ENCODE results near the gene AKAP8. TPM values are rescaled to one million over a fixed set of nuclear protein-coding genes. Genes with fewer than 3 reads are reported as not detected.

AKAP8 gene
- total and polyA plus RNA-seq, 4 donors = 15.0 to 43.4 (median 19.7) TPM

- 95 to 96% methylated on average over 35 of the region's 35 CpGs for WGBS, 2 donors
- no peak for TF ChIP-seq CTCF (IDR thresholded peaks at IDR 0.05; ENCODE audit: control extremely low read depth, extremely low read depth)
- Histone ChIP-seq H3K27ac (ENCODE audit: low read depth in 1 of 2, low read length in 1 of 2) (no peak overlapping the region), H3K27me3 (ENCODE audit: control insufficient read depth in 3 of 3, insufficient read depth in 3 of 3, low read length in 2 of 3) (no peaks in the 10 kb centered on the region), H3K4me1 (ENCODE audit: control insufficient read depth in 5 of 5, insufficient read depth in 5 of 5, low read length in 5 of 5) (peaks cover 0 to 3% (median 0%) of the 10 kb centered on the region in 5 donors), H3K36me3 (ENCODE audit: control insufficient read depth in 4 of 4, insufficient read depth in 4 of 4, low read length in 4 of 4) (peaks cover 11 to 76% (median 47%) of the 10 kb centered on the region in 4 donors), H3K9ac (ENCODE audit: insufficient read depth in 1 of 2, low read length in 2 of 2) (no peak overlapping the region), H3K9me3 (ENCODE audit: control insufficient read depth in 4 of 4, insufficient read depth in 3 of 4, low read length in 3 of 4) (no peaks in the 10 kb centered on the region), H3K4me3 (no peak overlapping the region)
- ATAC-seq (ENCODE audit: insufficient read depth, low FRiP score) (no peak), DNase-seq (no peak)
Observed at GRCh38 chr19:15368798-15369593, 10.6 kb downstream of the AKAP8 start.

GRCh38 chr19:15368051-15368632, 11.4 kb downstream of the AKAP8 start:
- no peak for DNase-seq
- no peak overlapping the region for H3K4me3 ChIP-seq
- H3K4me1 ChIP-seq (ENCODE audit: control insufficient read depth in 5 of 5, insufficient read depth in 5 of 5, low read length in 5 of 5) = no peaks in the 10 kb centered on the region
- TF ChIP-seq CTCF (IDR thresholded peaks at IDR 0.05; ENCODE audit: control extremely low read depth, extremely low read depth) = no peak
- H3K9ac ChIP-seq (ENCODE audit: insufficient read depth in 1 of 2, low read length in 2 of 2) = no peak overlapping the region
- no peak for ATAC-seq (ENCODE audit: insufficient read depth, low FRiP score)
- peak overlapping the region in 1 of 2 donors; percentile 56 for H3K27ac ChIP-seq (ENCODE audit: low read depth in 1 of 2, low read length in 1 of 2)
- no peaks in the 10 kb centered on the region for H3K9me3 ChIP-seq (ENCODE audit: control insufficient read depth in 4 of 4, insufficient read depth in 3 of 4, low read length in 3 of 4)
- H3K36me3 ChIP-seq (ENCODE audit: control insufficient read depth in 4 of 4, insufficient read depth in 4 of 4, low read length in 4 of 4) = peaks cover 11 to 68% (median 45%) of the 10 kb centered on the region in 4 donors
- H3K27me3 ChIP-seq (ENCODE audit: control insufficient read depth in 3 of 3, insufficient read depth in 3 of 3, low read length in 2 of 3) = no peaks in the 10 kb centered on the region
- whole genome bisulfite sequencing, 2 donors = 95 to 97% methylated on average over 24 of the region's 24 CpGs

- ATAC-seq (ENCODE audit: insufficient read depth, low FRiP score) = no peak
- Histone ChIP-seq H3K4me1 (ENCODE audit: control insufficient read depth in 5 of 5, insufficient read depth in 5 of 5, low read length in 5 of 5) (no peaks in the 10 kb centered on the region), H3K27ac (ENCODE audit: low read depth in 1 of 2, low read length in 1 of 2) (peak overlapping the region in 1 of 2 donors; percentile 56), H3K27me3 (ENCODE audit: control insufficient read depth in 3 of 3, insufficient read depth in 3 of 3, low read length in 2 of 3) (no peaks in the 10 kb centered on the region), H3K9ac (ENCODE audit: insufficient read depth in 1 of 2, low read length in 2 of 2) (no peak overlapping the region), H3K9me3 (ENCODE audit: control insufficient read depth in 4 of 4, insufficient read depth in 3 of 4, low read length in 3 of 4) (no peaks in the 10 kb centered on the region), H3K36me3 (ENCODE audit: control insufficient read depth in 4 of 4, insufficient read depth in 4 of 4, low read length in 4 of 4) (peaks cover 11 to 62% (median 44%) of the 10 kb centered on the region in 4 donors), H3K4me3 (no peak overlapping the region)
- DNase-seq = no peak
- 87 to 96% methylated on average over 3 of the region's 3 CpGs for WGBS, 2 donors
- TF ChIP-seq CTCF (IDR thresholded peaks at IDR 0.05; ENCODE audit: control extremely low read depth, extremely low read depth) = no peak
Observed at GRCh38 chr19:15367439-15367838, 12.1 kb downstream of the AKAP8 start.

Measured in lung (tissue), 12 donors.